IMR-90 (cell line): ENCODE data around the gene TAF8. TPM values are rescaled to one million over a fixed set of nuclear protein-coding genes. Genes with fewer than 3 reads are reported as not detected.

ENCODE experiments used
- ATAC-seq: fragments of 200-7000 bp; cut with Tn5 transposase; 2 replicates; pipeline ENCODE4 v1.9.1; 2020; ENCODE audit warnings: low read depth, mild to moderate bottlenecking, moderate library complexity
- BruUV-seq: library from RNA; stranded (reverse); fragments of 400-500 nt; replicated peaks from 2 replicates; lab custom pipeline; 2021; lab: Mats Ljungman, UMichigan
- CTCF ChIA-PET: fragments of 300-600 bp; formaldehyde crosslinking; extraction: SDS; loops from one replicate; lab custom pipeline; 2021; ENCODE audit warnings: antibody characterized with exemption; lab: Yijun Ruan, JAX
- POLR2A ChIA-PET: fragments of 300-600 bp; sonication (Branson Sonifier 250); formaldehyde crosslinking; loops from one replicate; lab custom pipeline; 2022; ENCODE audit warnings: antibody characterized with exemption; ENCODE audit not compliant: unreplicated experiment; lab: Charles Lee
- DNase-seq: peaks from one replicate; pipeline ENCODE4 v3.0.0; 2013
- H2AFZ ChIP-seq: replicated peaks from 2 replicates; pipeline ENCODE3; 2013; ENCODE audit warnings: low read length, mild to moderate bottlenecking; ENCODE audit not compliant: poor library complexity
- H2AK5ac ChIP-seq: 2 replicates; pipeline ENCODE4 v1.6.1; 2013; ENCODE audit warnings: low read depth, low read length, inconsistent platforms
- H2AK9ac ChIP-seq: replicated peaks from 2 replicates; pipeline ENCODE3; 2013; ENCODE audit warnings: mild to moderate bottlenecking, low read depth, low read length, moderate library complexity; ENCODE audit not compliant: poor library complexity
- H2BK120ac ChIP-seq: 2 replicates; pipeline ENCODE4 v1.6.1; 2013; ENCODE audit warnings: low read depth, low read length, inconsistent platforms
- H2BK15ac ChIP-seq: 3 replicates; pipeline ENCODE4 v1.6.1; 2013; ENCODE audit warnings: low read depth, low read length, inconsistent platforms
- H2BK20ac ChIP-seq: 2 replicates; pipeline ENCODE4 v1.6.1; 2013; ENCODE audit warnings: low read depth, mild to moderate bottlenecking, inconsistent platforms, low read length, moderate library complexity
- H2BK5ac ChIP-seq: 2 replicates; pipeline ENCODE4 v1.6.1; 2013; ENCODE audit warnings: mild to moderate bottlenecking, low read depth, low read length, inconsistent platforms; ENCODE audit not compliant: poor library complexity, severe bottlenecking
- H3K14ac ChIP-seq: replicated peaks from 2 replicates; pipeline ENCODE4 v1.6.1; 2013; ENCODE audit warnings: low read depth, low read length, inconsistent platforms
- H3K18ac ChIP-seq: 2 replicates; pipeline ENCODE4 v1.6.1; 2013; ENCODE audit warnings: low read depth, low read length, control low read depth
- H3K23ac ChIP-seq: 2 replicates; pipeline ENCODE4 v1.6.1; 2013; ENCODE audit warnings: low read depth, low read length, inconsistent platforms
- H3K27ac ChIP-seq: 2 replicates; pipeline ENCODE4 v1.5.1; 2013; ENCODE audit warnings: mild to moderate bottlenecking, control low read depth, low read length; ENCODE audit not compliant: insufficient read depth
- H3K27me3 ChIP-seq: 2 replicates; pipeline ENCODE4 v1.6.1; 2013; ENCODE audit warnings: low read length; ENCODE audit not compliant: control insufficient read depth, insufficient read depth
- H3K36me3 ChIP-seq: 2 replicates; pipeline ENCODE4 v1.6.1; 2013; ENCODE audit warnings: low read length, mixed read lengths; ENCODE audit not compliant: control insufficient read depth, insufficient read depth
- H3K4ac ChIP-seq: 2 replicates; pipeline ENCODE4 v1.6.1; 2013; ENCODE audit warnings: low read depth, low read length, inconsistent platforms
- H3K4me1 ChIP-seq: 2 replicates; pipeline ENCODE4 v1.6.1; 2013; ENCODE audit warnings: low read length, mixed read lengths; ENCODE audit not compliant: control insufficient read depth, insufficient read depth
- H3K4me2 ChIP-seq: 2 replicates; pipeline ENCODE4 v1.6.1; 2013; ENCODE audit warnings: low read depth, mild to moderate bottlenecking, control low read depth, low read length, moderate library complexity
- H3K4me3 ChIP-seq: 2 replicates; pipeline ENCODE4 v1.5.1; 2013; ENCODE audit warnings: low read depth, mild to moderate bottlenecking, control low read depth, low read length, moderate library complexity; ENCODE audit not compliant: insufficient read depth
- H3K56ac ChIP-seq: 2 replicates; pipeline ENCODE4 v1.6.1; 2013; ENCODE audit warnings: low read length, inconsistent platforms; ENCODE audit not compliant: insufficient read depth; ENCODE audit errors: extremely low read depth
- H3K79me1 ChIP-seq, 2 experiments: 2 replicates each; pipeline ENCODE4 v1.6.1; 2013; ENCODE audit warnings: low read length in 2 of 2, inconsistent platforms in 1 of 2, low read depth in 1 of 2
- H3K9ac ChIP-seq: 2 replicates; pipeline ENCODE4 v1.6.1; 2013; ENCODE audit warnings: low read depth, low read length, control low read depth
- H3K9me1 ChIP-seq: 2 replicates; pipeline ENCODE4 v1.6.1; 2013; ENCODE audit warnings: low read length, inconsistent platforms; ENCODE audit not compliant: insufficient read depth
- H3K9me3 ChIP-seq: 2 replicates; pipeline ENCODE4 v1.6.1; 2013; ENCODE audit warnings: low read length; ENCODE audit not compliant: control insufficient read depth, insufficient read depth
- H4K20me1 ChIP-seq: 2 replicates; pipeline ENCODE4 v1.6.1; 2013; ENCODE audit warnings: low read length, inconsistent platforms; ENCODE audit not compliant: insufficient read depth
- H4K5ac ChIP-seq: 2 replicates; pipeline ENCODE4 v1.6.1; 2013; ENCODE audit warnings: mild to moderate bottlenecking, low read depth, low read length, control low read depth
- H4K8ac ChIP-seq, 2 experiments: 2 replicates each; pipeline ENCODE4 v1.6.1; 2013; ENCODE audit warnings: low read depth in 2 of 2, low read length in 2 of 2, control low read depth in 1 of 2, inconsistent platforms in 1 of 2
- H4K91ac ChIP-seq: 2 replicates; pipeline ENCODE4 v1.6.1; 2013; ENCODE audit warnings: low read depth, low read length, inconsistent platforms; ENCODE audit not compliant: insufficient read depth
- BHLHE40 ChIP-seq: fragments of 150-350 bp; IDR thresholded peaks from 2 replicates; pipeline ENCODE4 v1.6.1; 2016; ENCODE audit warnings: mild to moderate bottlenecking, low read depth, low read length
- CEBPB ChIP-seq: IDR thresholded peaks from 2 replicates; pipeline ENCODE4 v1.6.1; 2012; ENCODE audit warnings: low read depth, low read length, improper control_type of control experiment
- CHD1 ChIP-seq: IDR thresholded peaks from 2 replicates; pipeline ENCODE4 v1.6.1; 2012; ENCODE audit warnings: low read depth, low read length, improper control_type of control experiment
- CTCF ChIP-seq: conservative IDR thresholded peaks from 2 replicates; pipeline ENCODE4 v1.5.1; 2012; ENCODE audit warnings: mild to moderate bottlenecking, low read depth, low read length, improper control_type of control experiment
- FOS ChIP-seq: fragments of 150-350 bp; IDR thresholded peaks from 2 replicates; pipeline ENCODE4 v1.6.1; 2016; ENCODE audit warnings: low read depth, low read length
- MAFK ChIP-seq: IDR thresholded peaks from 2 replicates; pipeline ENCODE4 v1.6.1; 2012; ENCODE audit warnings: low read depth, low read length, improper control_type of control experiment
- MAZ ChIP-seq: IDR thresholded peaks from 2 replicates; pipeline ENCODE4 v1.6.1; 2012; ENCODE audit warnings: low read depth, mild to moderate bottlenecking, low read length, improper control_type of control experiment, moderate library complexity, borderline replicate concordance
- MXI1 ChIP-seq: IDR thresholded peaks from 2 replicates; pipeline ENCODE4 v1.6.1; 2012; ENCODE audit warnings: low read depth, mild to moderate bottlenecking, low read length, moderate library complexity, borderline replicate concordance
- NFE2L2 ChIP-seq: fragments of 150-350 bp; IDR thresholded peaks from 2 replicates; pipeline ENCODE4 v1.6.1; 2016; ENCODE audit warnings: low read depth, mild to moderate bottlenecking, low read length
- POLR2A ChIP-seq: IDR thresholded peaks from 2 replicates; pipeline ENCODE4 v1.6.1; 2012; ENCODE audit warnings: mild to moderate bottlenecking, low read depth, low read length
- RAD21 ChIP-seq: IDR thresholded peaks from 2 replicates; pipeline ENCODE4 v1.6.1; 2012; ENCODE audit warnings: low read length, improper control_type of control experiment
- RCOR1 ChIP-seq: IDR thresholded peaks from 2 replicates; pipeline ENCODE4 v1.6.1; 2012; ENCODE audit warnings: mild to moderate bottlenecking, low read length, improper control_type of control experiment; ENCODE audit not compliant: insufficient replicate concordance
- RFX5 ChIP-seq: IDR thresholded peaks from 2 replicates; pipeline ENCODE4 v1.8.0; 2012; ENCODE audit warnings: low read depth, mild to moderate bottlenecking, low read length, moderate library complexity
- SMC3 ChIP-seq: fragments of 150-350 bp; IDR thresholded peaks from 2 replicates; pipeline ENCODE4 v1.6.1; 2016; ENCODE audit warnings: low read depth, mild to moderate bottlenecking, antibody characterized with exemption, low read length, moderate library complexity
- USF2 ChIP-seq: fragments of 150-350 bp; IDR thresholded peaks from 2 replicates; pipeline ENCODE4 v1.6.1; 2017; ENCODE audit warnings: mild to moderate bottlenecking, antibody characterized with exemption, low read length, low read depth
- WGBS, 2 experiments: methylation state at CpG; one replicate each; pipeline versions ENCODE4 v1.1.5 to v1.1.7; 2013; ENCODE audit warnings: missing lambda C conversion rate in 2 of 2; ENCODE audit not compliant: insufficient read length in 1 of 2; ENCODE audit errors: extremely low coverage in 2 of 2; 5-methylcytosine and 5-hydroxymethylcytosine counted together
- dilution Hi-C: fragments of 300-500 bp; cut with HindIII; formaldehyde crosslinking; loops from one replicate; pipeline ENCODE4 v1.14.3; 2018; ENCODE audit warnings: low sequenced_read_pairs; ENCODE audit not compliant: unreplicated experiment
- in situ Hi-C: fragments of 300-500 bp; cut with MboI; formaldehyde crosslinking; loops from 3 replicates; pipeline ENCODE4 v1.14.3; 2019; ENCODE audit warnings: low sequenced_read_pairs, inconsistent platforms, mixed read lengths
- intact Hi-C: fragments of 100-400 bp; cut with micrococcal nuclease; formaldehyde crosslinking; loops from 2 replicates; pipeline ENCODE4 v1.10.0; 2022
- polyA plus RNA-seq, 3 experiments: library from polyadenylated mRNA; depleted of rRNA; stranded (reverse); fragments of >200 nt; gene quantifications; 2 replicates each; pipeline ENCODE4 v1.2.3, GENCODE V29; 2012; ENCODE audit warnings: low replicate concordance in 1 of 3
- total RNA-seq: library from RNA; depleted of rRNA; stranded (reverse); fragments of >200 nt; gene quantifications from 2 replicates; pipeline ENCODE4 v1.2.3, GENCODE V29; 2012
- TF ChIP-seq, protein P1 (sequence below): fragments of 150-350 bp; IDR thresholded peaks from 2 replicates; pipeline ENCODE4 v1.6.1; 2016; ENCODE audit warnings: low read depth, mild to moderate bottlenecking, low read length, moderate library complexity, borderline replicate concordance

TAF8 gene
- total and polyA plus RNA-seq, 2 of the 4 experiments (the other 2 are of a cell fraction), result 14.3 to 22.8 TPM

GRCh38 chr6:42066156-42066675 is 15.9 kb downstream of the TAF8 start:
- H3K9me3 ChIP-seq, result no peaks in the 10 kb centered on the region
- no peak overlapping the region for H3K56ac ChIP-seq
- no peak overlapping the region for H3K9ac ChIP-seq
- in situ Hi-C loops, result no loop called here
- H3K4ac ChIP-seq, result no peak overlapping the region
- H2BK20ac ChIP-seq, result no peak overlapping the region
- intact Hi-C loops, result no loop called here
- H3K14ac ChIP-seq, result no peak overlapping the region
- H4K8ac ChIP-seq, result no peak overlapping the region
- no peak overlapping the region for H3K18ac ChIP-seq
- no peak for DNase-seq
- H3K23ac ChIP-seq, result no peak overlapping the region
- H3K27me3 ChIP-seq, result no peaks in the 10 kb centered on the region
- no TSS peak for BruUV-seq
- H2AK5ac ChIP-seq, result no peak overlapping the region
- TF ChIP-seq RCOR1, result no peak
- TF ChIP-seq MAZ, result no peak
- TF ChIP-seq MXI1, result no peak
- no peak for TF ChIP-seq POLR2A
- TF ChIP-seq FOS, result no peak
- TF ChIP-seq CEBPB, result no peak
- no peak for TF ChIP-seq SMC3
- TF ChIP-seq RFX5, result no peak
- TF ChIP-seq NFE2L2, result no peak
- no peak for TF ChIP-seq CTCF
- TF ChIP-seq RAD21, result no peak
- no peak for TF ChIP-seq USF2
- TF ChIP-seq CHD1, result no peak
- no peak for TF ChIP-seq BHLHE40
- TF ChIP-seq MAFK, result no peak
- TF ChIP-seq, protein P1, sequence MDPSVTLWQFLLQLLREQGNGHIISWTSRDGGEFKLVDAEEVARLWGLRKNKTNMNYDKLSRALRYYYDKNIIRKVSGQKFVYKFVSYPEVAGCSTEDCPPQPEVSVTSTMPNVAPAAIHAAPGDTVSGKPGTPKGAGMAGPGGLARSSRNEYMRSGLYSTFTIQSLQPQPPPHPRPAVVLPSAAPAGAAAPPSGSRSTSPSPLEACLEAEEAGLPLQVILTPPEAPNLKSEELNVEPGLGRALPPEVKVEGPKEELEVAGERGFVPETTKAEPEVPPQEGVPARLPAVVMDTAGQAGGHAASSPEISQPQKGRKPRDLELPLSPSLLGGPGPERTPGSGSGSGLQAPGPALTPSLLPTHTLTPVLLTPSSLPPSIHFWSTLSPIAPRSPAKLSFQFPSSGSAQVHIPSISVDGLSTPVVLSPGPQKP, result no peak
- H3K36me3 ChIP-seq, result peaks cover 54% of the 10 kb centered on the region
- H2AK9ac ChIP-seq, result no peak overlapping the region
- no peak overlapping the region for H4K5ac ChIP-seq
- H4K91ac ChIP-seq, result no peak overlapping the region
- no peaks in the 10 kb centered on the region for H3K4me1 ChIP-seq
- no peak overlapping the region for H2AFZ ChIP-seq
- no peak overlapping the region for H3K27ac ChIP-seq
- H4K20me1 ChIP-seq, result no peaks in the 10 kb centered on the region
- no peak overlapping the region for H3K4me3 ChIP-seq
- H3K4me2 ChIP-seq, result no peak overlapping the region
- H2BK120ac ChIP-seq, result no peak overlapping the region
- WGBS, 2 experiments, result 96% methylated on average over 12 of the region's 13 CpGs; no CpG with 5 or more reads in 1 of the 2 experiments
- no peaks in the 10 kb centered on the region; a peak in 1 of 4 replicates for H3K79me1 ChIP-seq
- no peak overlapping the region for H2BK15ac ChIP-seq
- dilution Hi-C loops, result no loop called here
- no peak for ATAC-seq
- no peak overlapping the region for H2BK5ac ChIP-seq
- no peaks in the 10 kb centered on the region for H3K9me1 ChIP-seq
- ChIA-PET POLR2A (no interaction called here), CTCF (no interaction called here)
